IMR-90 (cell line): ENCODE measurements around the gene JAKMIP1. TPM values are rescaled to one million over a fixed set of nuclear protein-coding genes. Genes with fewer than 3 reads are reported as not detected.

Experiments
- ATAC-seq: fragments of 200-7000 bp; cut with Tn5 transposase; 2 replicates; pipeline ENCODE4 v1.9.1; 2020; ENCODE audit warnings: low read depth, mild to moderate bottlenecking, moderate library complexity
- BruUV-seq: library from RNA; stranded (reverse); fragments of 400-500 nt; replicated peaks from 2 replicates; lab custom pipeline; 2021; lab: Mats Ljungman, UMichigan
- CTCF ChIA-PET: fragments of 300-600 bp; formaldehyde crosslinking; extraction: SDS; loops from one replicate; lab custom pipeline; 2021; ENCODE audit warnings: antibody characterized with exemption; lab: Yijun Ruan, JAX
- POLR2A ChIA-PET: fragments of 300-600 bp; sonication (Branson Sonifier 250); formaldehyde crosslinking; loops from one replicate; lab custom pipeline; 2022; ENCODE audit warnings: antibody characterized with exemption; ENCODE audit not compliant: unreplicated experiment; lab: Charles Lee
- DNase-seq: peaks from one replicate; pipeline ENCODE4 v3.0.0; 2013
- H2AFZ ChIP-seq: replicated peaks from 2 replicates; pipeline ENCODE3; 2013; ENCODE audit warnings: low read length, mild to moderate bottlenecking; ENCODE audit not compliant: poor library complexity
- H2AK5ac ChIP-seq: 2 replicates; pipeline ENCODE4 v1.6.1; 2013; ENCODE audit warnings: low read depth, low read length, inconsistent platforms
- H2AK9ac ChIP-seq: replicated peaks from 2 replicates; pipeline ENCODE3; 2013; ENCODE audit warnings: mild to moderate bottlenecking, low read depth, low read length, moderate library complexity; ENCODE audit not compliant: poor library complexity
- H2BK120ac ChIP-seq: 2 replicates; pipeline ENCODE4 v1.6.1; 2013; ENCODE audit warnings: low read depth, low read length, inconsistent platforms
- H2BK15ac ChIP-seq: 3 replicates; pipeline ENCODE4 v1.6.1; 2013; ENCODE audit warnings: low read depth, low read length, inconsistent platforms
- H2BK20ac ChIP-seq: 2 replicates; pipeline ENCODE4 v1.6.1; 2013; ENCODE audit warnings: low read depth, mild to moderate bottlenecking, inconsistent platforms, low read length, moderate library complexity
- H2BK5ac ChIP-seq: 2 replicates; pipeline ENCODE4 v1.6.1; 2013; ENCODE audit warnings: mild to moderate bottlenecking, low read depth, low read length, inconsistent platforms; ENCODE audit not compliant: poor library complexity, severe bottlenecking
- H3K14ac ChIP-seq: replicated peaks from 2 replicates; pipeline ENCODE4 v1.6.1; 2013; ENCODE audit warnings: low read depth, low read length, inconsistent platforms
- H3K18ac ChIP-seq: 2 replicates; pipeline ENCODE4 v1.6.1; 2013; ENCODE audit warnings: low read depth, low read length, control low read depth
- H3K23ac ChIP-seq: 2 replicates; pipeline ENCODE4 v1.6.1; 2013; ENCODE audit warnings: low read depth, low read length, inconsistent platforms
- H3K27ac ChIP-seq: 2 replicates; pipeline ENCODE4 v1.5.1; 2013; ENCODE audit warnings: mild to moderate bottlenecking, control low read depth, low read length; ENCODE audit not compliant: insufficient read depth
- H3K27me3 ChIP-seq: 2 replicates; pipeline ENCODE4 v1.6.1; 2013; ENCODE audit warnings: low read length; ENCODE audit not compliant: control insufficient read depth, insufficient read depth
- H3K36me3 ChIP-seq: 2 replicates; pipeline ENCODE4 v1.6.1; 2013; ENCODE audit warnings: low read length, mixed read lengths; ENCODE audit not compliant: control insufficient read depth, insufficient read depth
- H3K4ac ChIP-seq: 2 replicates; pipeline ENCODE4 v1.6.1; 2013; ENCODE audit warnings: low read depth, low read length, inconsistent platforms
- H3K4me1 ChIP-seq: 2 replicates; pipeline ENCODE4 v1.6.1; 2013; ENCODE audit warnings: low read length, mixed read lengths; ENCODE audit not compliant: control insufficient read depth, insufficient read depth
- H3K4me2 ChIP-seq: 2 replicates; pipeline ENCODE4 v1.6.1; 2013; ENCODE audit warnings: low read depth, mild to moderate bottlenecking, control low read depth, low read length, moderate library complexity
- H3K4me3 ChIP-seq: 2 replicates; pipeline ENCODE4 v1.5.1; 2013; ENCODE audit warnings: low read depth, mild to moderate bottlenecking, control low read depth, low read length, moderate library complexity; ENCODE audit not compliant: insufficient read depth
- H3K56ac ChIP-seq: 2 replicates; pipeline ENCODE4 v1.6.1; 2013; ENCODE audit warnings: low read length, inconsistent platforms; ENCODE audit not compliant: insufficient read depth; ENCODE audit errors: extremely low read depth
- H3K79me1 ChIP-seq, 2 experiments: 2 replicates each; pipeline ENCODE4 v1.6.1; 2013; ENCODE audit warnings: low read length in 2 of 2, inconsistent platforms in 1 of 2, low read depth in 1 of 2
- H3K9ac ChIP-seq: 2 replicates; pipeline ENCODE4 v1.6.1; 2013; ENCODE audit warnings: low read depth, low read length, control low read depth
- H3K9me1 ChIP-seq: 2 replicates; pipeline ENCODE4 v1.6.1; 2013; ENCODE audit warnings: low read length, inconsistent platforms; ENCODE audit not compliant: insufficient read depth
- H3K9me3 ChIP-seq: 2 replicates; pipeline ENCODE4 v1.6.1; 2013; ENCODE audit warnings: low read length; ENCODE audit not compliant: control insufficient read depth, insufficient read depth
- H4K20me1 ChIP-seq: 2 replicates; pipeline ENCODE4 v1.6.1; 2013; ENCODE audit warnings: low read length, inconsistent platforms; ENCODE audit not compliant: insufficient read depth
- H4K5ac ChIP-seq: 2 replicates; pipeline ENCODE4 v1.6.1; 2013; ENCODE audit warnings: mild to moderate bottlenecking, low read depth, low read length, control low read depth
- H4K8ac ChIP-seq, 2 experiments: 2 replicates each; pipeline ENCODE4 v1.6.1; 2013; ENCODE audit warnings: low read depth in 2 of 2, low read length in 2 of 2, control low read depth in 1 of 2, inconsistent platforms in 1 of 2
- H4K91ac ChIP-seq: 2 replicates; pipeline ENCODE4 v1.6.1; 2013; ENCODE audit warnings: low read depth, low read length, inconsistent platforms; ENCODE audit not compliant: insufficient read depth
- BHLHE40 ChIP-seq: fragments of 150-350 bp; IDR thresholded peaks from 2 replicates; pipeline ENCODE4 v1.6.1; 2016; ENCODE audit warnings: mild to moderate bottlenecking, low read depth, low read length
- CEBPB ChIP-seq: IDR thresholded peaks from 2 replicates; pipeline ENCODE4 v1.6.1; 2012; ENCODE audit warnings: low read depth, low read length, improper control_type of control experiment
- CHD1 ChIP-seq: IDR thresholded peaks from 2 replicates; pipeline ENCODE4 v1.6.1; 2012; ENCODE audit warnings: low read depth, low read length, improper control_type of control experiment
- FOS ChIP-seq: fragments of 150-350 bp; IDR thresholded peaks from 2 replicates; pipeline ENCODE4 v1.6.1; 2016; ENCODE audit warnings: low read depth, low read length
- MAFK ChIP-seq: IDR thresholded peaks from 2 replicates; pipeline ENCODE4 v1.6.1; 2012; ENCODE audit warnings: low read depth, low read length, improper control_type of control experiment
- MAZ ChIP-seq: IDR thresholded peaks from 2 replicates; pipeline ENCODE4 v1.6.1; 2012; ENCODE audit warnings: low read depth, mild to moderate bottlenecking, low read length, improper control_type of control experiment, moderate library complexity, borderline replicate concordance
- MXI1 ChIP-seq: IDR thresholded peaks from 2 replicates; pipeline ENCODE4 v1.6.1; 2012; ENCODE audit warnings: low read depth, mild to moderate bottlenecking, low read length, moderate library complexity, borderline replicate concordance
- NFE2L2 ChIP-seq: fragments of 150-350 bp; IDR thresholded peaks from 2 replicates; pipeline ENCODE4 v1.6.1; 2016; ENCODE audit warnings: low read depth, mild to moderate bottlenecking, low read length
- POLR2A ChIP-seq: IDR thresholded peaks from 2 replicates; pipeline ENCODE4 v1.6.1; 2012; ENCODE audit warnings: mild to moderate bottlenecking, low read depth, low read length
- RAD21 ChIP-seq: IDR thresholded peaks from 2 replicates; pipeline ENCODE4 v1.6.1; 2012; ENCODE audit warnings: low read length, improper control_type of control experiment
- RCOR1 ChIP-seq: IDR thresholded peaks from 2 replicates; pipeline ENCODE4 v1.6.1; 2012; ENCODE audit warnings: mild to moderate bottlenecking, low read length, improper control_type of control experiment; ENCODE audit not compliant: insufficient replicate concordance
- RFX5 ChIP-seq: IDR thresholded peaks from 2 replicates; pipeline ENCODE4 v1.8.0; 2012; ENCODE audit warnings: low read depth, mild to moderate bottlenecking, low read length, moderate library complexity
- SMC3 ChIP-seq: fragments of 150-350 bp; IDR thresholded peaks from 2 replicates; pipeline ENCODE4 v1.6.1; 2016; ENCODE audit warnings: low read depth, mild to moderate bottlenecking, antibody characterized with exemption, low read length, moderate library complexity
- WGBS, 2 experiments: methylation state at CpG; one replicate each; pipeline versions ENCODE4 v1.1.5 to v1.1.7; 2013; ENCODE audit warnings: missing lambda C conversion rate in 2 of 2; ENCODE audit not compliant: insufficient read length in 1 of 2; ENCODE audit errors: extremely low coverage in 2 of 2; 5-methylcytosine and 5-hydroxymethylcytosine counted together
- dilution Hi-C: fragments of 300-500 bp; cut with HindIII; formaldehyde crosslinking; loops from one replicate; pipeline ENCODE4 v1.14.3; 2018; ENCODE audit warnings: low sequenced_read_pairs; ENCODE audit not compliant: unreplicated experiment
- in situ Hi-C: fragments of 300-500 bp; cut with MboI; formaldehyde crosslinking; loops from 3 replicates; pipeline ENCODE4 v1.14.3; 2019; ENCODE audit warnings: low sequenced_read_pairs, inconsistent platforms, mixed read lengths
- intact Hi-C: fragments of 100-400 bp; cut with micrococcal nuclease; formaldehyde crosslinking; loops from 2 replicates; pipeline ENCODE4 v1.10.0; 2022
- polyA plus RNA-seq, 3 experiments: library from polyadenylated mRNA; depleted of rRNA; stranded (reverse); fragments of >200 nt; gene quantifications; 2 replicates each; pipeline ENCODE4 v1.2.3, GENCODE V29; 2012; ENCODE audit warnings: low replicate concordance in 1 of 3
- total RNA-seq: library from RNA; depleted of rRNA; stranded (reverse); fragments of >200 nt; gene quantifications from 2 replicates; pipeline ENCODE4 v1.2.3, GENCODE V29; 2012
- TF ChIP-seq, protein P1 (sequence below): fragments of 150-350 bp; IDR thresholded peaks from 2 replicates; pipeline ENCODE4 v1.6.1; 2016; ENCODE audit warnings: low read depth, mild to moderate bottlenecking, low read length, moderate library complexity, borderline replicate concordance
- TF ChIP-seq, protein P2 (sequence below): fragments of 150-350 bp; IDR thresholded peaks from 2 replicates; pipeline ENCODE4 v1.6.1; 2017; ENCODE audit warnings: mild to moderate bottlenecking, antibody characterized with exemption, low read length, low read depth
- TF ChIP-seq, protein P3 (sequence below): conservative IDR thresholded peaks from 2 replicates; pipeline ENCODE4 v1.5.1; 2012; ENCODE audit warnings: mild to moderate bottlenecking, low read depth, low read length, improper control_type of control experiment

Gene JAKMIP1
- total and polyA plus RNA-seq, 2 of the 4 experiments (the other 2 are of a cell fraction) = not detected

DNA sequence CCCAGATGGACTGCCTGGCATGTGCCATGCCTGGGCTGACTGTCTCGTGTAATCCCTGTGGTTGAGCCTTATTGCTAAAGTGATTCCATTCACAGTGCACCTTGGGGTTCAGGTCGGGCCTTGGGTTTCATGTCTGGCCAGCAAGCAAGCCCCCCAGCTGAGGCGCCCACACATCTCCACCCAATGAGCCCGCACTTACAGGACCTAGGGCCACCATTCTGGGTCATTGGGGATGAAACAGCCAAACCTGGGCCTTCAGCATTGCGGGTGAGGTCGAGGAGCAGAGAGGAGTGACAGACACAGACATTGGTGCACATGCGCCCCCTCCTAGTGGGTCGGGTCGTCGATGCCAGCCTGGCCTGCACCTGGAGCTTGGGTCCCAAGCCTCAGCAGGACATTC lies 48.0 kb upstream of the JAKMIP1 start:
- no peaks in the 10 kb centered on the region for H4K20me1 ChIP-seq
- no peak overlapping the region for H2AK5ac ChIP-seq
- in situ Hi-C loops (no loop called here), dilution Hi-C loops (no loop called here), intact Hi-C loops (no loop called here)
- CTCF ChIA-PET = interaction anchor here (3.7 kb wide), 1 partner anchor 83 kb away, joined by 43 read pairs; no protein-coding TSS in a partner anchor
- peaks cover 7% of the 10 kb centered on the region for H3K9me3 ChIP-seq
- no peak overlapping the region for H2AK9ac ChIP-seq
- no TSS peak for BruUV-seq
- H3K23ac ChIP-seq = no peak overlapping the region
- H2BK20ac ChIP-seq = no peak overlapping the region
- TF ChIP-seq CHD1 (no peak), SMC3 (no peak), MAFK (no peak), POLR2A (no peak), BHLHE40 (no peak), MXI1 (no peak), CEBPB (no peak), MAZ (no peak), NFE2L2 (no peak), FOS (no peak), RAD21 (no peak), RFX5 (no peak), RCOR1 (no peak)
- TF ChIP-seq, protein P1, sequence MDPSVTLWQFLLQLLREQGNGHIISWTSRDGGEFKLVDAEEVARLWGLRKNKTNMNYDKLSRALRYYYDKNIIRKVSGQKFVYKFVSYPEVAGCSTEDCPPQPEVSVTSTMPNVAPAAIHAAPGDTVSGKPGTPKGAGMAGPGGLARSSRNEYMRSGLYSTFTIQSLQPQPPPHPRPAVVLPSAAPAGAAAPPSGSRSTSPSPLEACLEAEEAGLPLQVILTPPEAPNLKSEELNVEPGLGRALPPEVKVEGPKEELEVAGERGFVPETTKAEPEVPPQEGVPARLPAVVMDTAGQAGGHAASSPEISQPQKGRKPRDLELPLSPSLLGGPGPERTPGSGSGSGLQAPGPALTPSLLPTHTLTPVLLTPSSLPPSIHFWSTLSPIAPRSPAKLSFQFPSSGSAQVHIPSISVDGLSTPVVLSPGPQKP = no peak
- TF ChIP-seq, protein P2, sequence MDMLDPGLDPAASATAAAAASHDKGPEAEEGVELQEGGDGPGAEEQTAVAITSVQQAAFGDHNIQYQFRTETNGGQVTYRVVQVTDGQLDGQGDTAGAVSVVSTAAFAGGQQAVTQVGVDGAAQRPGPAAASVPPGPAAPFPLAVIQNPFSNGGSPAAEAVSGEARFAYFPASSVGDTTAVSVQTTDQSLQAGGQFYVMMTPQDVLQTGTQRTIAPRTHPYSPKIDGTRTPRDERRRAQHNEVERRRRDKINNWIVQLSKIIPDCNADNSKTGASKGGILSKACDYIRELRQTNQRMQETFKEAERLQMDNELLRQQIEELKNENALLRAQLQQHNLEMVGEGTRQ = no peak
- TF ChIP-seq, protein P3, sequence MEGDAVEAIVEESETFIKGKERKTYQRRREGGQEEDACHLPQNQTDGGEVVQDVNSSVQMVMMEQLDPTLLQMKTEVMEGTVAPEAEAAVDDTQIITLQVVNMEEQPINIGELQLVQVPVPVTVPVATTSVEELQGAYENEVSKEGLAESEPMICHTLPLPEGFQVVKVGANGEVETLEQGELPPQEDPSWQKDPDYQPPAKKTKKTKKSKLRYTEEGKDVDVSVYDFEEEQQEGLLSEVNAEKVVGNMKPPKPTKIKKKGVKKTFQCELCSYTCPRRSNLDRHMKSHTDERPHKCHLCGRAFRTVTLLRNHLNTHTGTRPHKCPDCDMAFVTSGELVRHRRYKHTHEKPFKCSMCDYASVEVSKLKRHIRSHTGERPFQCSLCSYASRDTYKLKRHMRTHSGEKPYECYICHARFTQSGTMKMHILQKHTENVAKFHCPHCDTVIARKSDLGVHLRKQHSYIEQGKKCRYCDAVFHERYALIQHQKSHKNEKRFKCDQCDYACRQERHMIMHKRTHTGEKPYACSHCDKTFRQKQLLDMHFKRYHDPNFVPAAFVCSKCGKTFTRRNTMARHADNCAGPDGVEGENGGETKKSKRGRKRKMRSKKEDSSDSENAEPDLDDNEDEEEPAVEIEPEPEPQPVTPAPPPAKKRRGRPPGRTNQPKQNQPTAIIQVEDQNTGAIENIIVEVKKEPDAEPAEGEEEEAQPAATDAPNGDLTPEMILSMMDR = no peak
- H4K91ac ChIP-seq = no peak overlapping the region
- no peak overlapping the region for H3K9ac ChIP-seq
- H4K8ac ChIP-seq = no peak overlapping the region
- no peak overlapping the region for H3K4ac ChIP-seq
- no peaks in the 10 kb centered on the region for H3K9me1 ChIP-seq
- H3K27me3 ChIP-seq = peaks cover 28% of the 10 kb centered on the region
- 61% methylated on average over 6 of the region's 10 CpGs; no CpG with 5 or more reads in 1 of the 2 experiments for WGBS, 2 experiments
- no peak overlapping the region for H2BK120ac ChIP-seq
- no peak overlapping the region for H3K18ac ChIP-seq
- POLR2A ChIA-PET = no interaction called here
- no peak overlapping the region for H3K27ac ChIP-seq
- H3K56ac ChIP-seq = no peak overlapping the region
- H3K4me2 ChIP-seq = no peak overlapping the region
- H2BK5ac ChIP-seq = no peak overlapping the region
- no peak overlapping the region for H2BK15ac ChIP-seq
- no peaks in the 10 kb centered on the region for H3K36me3 ChIP-seq
- H3K4me1 ChIP-seq = no peaks in the 10 kb centered on the region
- H2AFZ ChIP-seq = no peak overlapping the region
- H3K79me1 ChIP-seq = no peaks in the 10 kb centered on the region
- no peak for DNase-seq
- H3K14ac ChIP-seq = no peak overlapping the region
- ATAC-seq = no peak
- H3K4me3 ChIP-seq = no peak overlapping the region
- H4K5ac ChIP-seq = no peak overlapping the region
